HCT116 (cell line): ENCODE results near the gene PSMA8. TPM values are rescaled to one million over a fixed set of nuclear protein-coding genes. Genes with fewer than 3 reads are reported as not detected.
"Not testable (repeated sequence)": the region's sequence is repeated elsewhere in the genome, so short reads cannot be mapped to it uniquely, and the experiment has no call there.

Source experiments
- ATAC-seq: fragments of 200-7000 bp; cut with Tn5 transposase; 2 replicates; pipeline ENCODE4 v1.9.1; 2020; ENCODE audit warnings: mild to moderate bottlenecking, moderate library complexity
- BruUV-seq: library from RNA; stranded (reverse); fragments of 400-500 nt; replicated peaks from 2 replicates; lab custom pipeline; 2021; lab: Mats Ljungman, UMichigan
- CTCF ChIA-PET: fragments of 300-600 bp; sonication (Branson Sonifier 250); formaldehyde crosslinking; loops from one replicate; lab custom pipeline; 2021; ENCODE audit warnings: antibody characterized with exemption; lab: Charles Lee
- POLR2A ChIA-PET: fragments of 300-600, 350-600 bp; sonication (Branson Sonifier 250); formaldehyde crosslinking; loops from one replicate; lab custom pipeline; 2021; ENCODE audit warnings: antibody characterized with exemption; lab: Charles Lee
- RAD21 ChIA-PET, 2 experiments: fragments of 300-600 bp; sonication (Branson Sonifier 250); formaldehyde crosslinking; loops; one replicate each; lab custom pipeline; 2023; ENCODE audit warnings: low total read pairs in 2 of 2; ENCODE audit not compliant: uncharacterized antibody in 2 of 2, unreplicated experiment in 2 of 2, low non-redundant PET in 1 of 2; lab: Charles Lee
- DNase-seq: peaks from one replicate; pipeline ENCODE4 v3.0.0-alpha.2; 2010; ENCODE audit warnings: low read depth, low spot score
- H2AFZ ChIP-seq: fragments of 200-600 bp; shearing (Covaris generic), sonication (generic); 2 replicates; pipeline ENCODE4 v1.6.1; 2017; ENCODE audit warnings: low read depth, mixed run types, mixed read lengths, antibody characterized with exemption, low read length; ENCODE audit not compliant: poor library complexity, severe bottlenecking
- H3K27ac ChIP-seq: 2 replicates; pipeline ENCODE4 v1.5.1; 2012; ENCODE audit warnings: low read depth, low read length
- H3K27me3 ChIP-seq: fragments of 200-600 bp; sonication (generic); 2 replicates; pipeline ENCODE4 v1.6.1; 2016; ENCODE audit warnings: mixed run types, low read length, mixed read lengths; ENCODE audit not compliant: insufficient read depth
- H3K36me3 ChIP-seq, 2 experiments: fragments of 200-500 bp in 1 of 2; fragments of 200-600 bp in 1 of 2; sonication (Bioruptor generic) in 1 of 2; sonication (generic) in 1 of 2; 2 replicates each; pipeline versions ENCODE4 v1.5.1 to v1.6.1; 2014 to 2016; ENCODE audit warnings: low read length in 2 of 2, inconsistent platforms in 1 of 2, mixed read lengths in 1 of 2, mixed run types in 1 of 2; ENCODE audit not compliant: insufficient read depth in 2 of 2, control insufficient read depth in 1 of 2
- H3K4me1 ChIP-seq, 2 experiments: fragments of 200-600 bp in 1 of 2; sonication (generic) in 1 of 2; 2 replicates each; pipeline versions ENCODE4 v1.5.1 to v1.6.1; 2012 to 2017; ENCODE audit warnings: low read length in 2 of 2, inconsistent platforms in 1 of 2, mild to moderate bottlenecking in 1 of 2, mixed read lengths in 1 of 2, mixed run types in 1 of 2, moderate library complexity in 1 of 2; ENCODE audit not compliant: insufficient read depth in 2 of 2, control insufficient read depth in 1 of 2
- H3K4me2 ChIP-seq: fragments of 200-600 bp; sonication (generic); 2 replicates; pipeline ENCODE4 v1.6.1; 2017; ENCODE audit warnings: mixed run types, low read length, mixed read lengths
- H3K4me3 ChIP-seq, 2 experiments: fragments of 200-600 bp in 1 of 2; sonication (generic) in 1 of 2; replicated peaks in 1 of 2; 2 replicates each; pipeline ENCODE4 v1.5.1; 2011 to 2016; ENCODE audit warnings: low read length in 2 of 2, control low read depth in 1 of 2, low read depth in 1 of 2, mild to moderate bottlenecking in 1 of 2, mixed read lengths in 1 of 2, mixed run types in 1 of 2
- H3K79me2 ChIP-seq: fragments of 200-600 bp; sonication (generic); 2 replicates; pipeline ENCODE4 v1.6.1; 2017; ENCODE audit warnings: mild to moderate bottlenecking, mixed run types, low read length, moderate library complexity, mixed read lengths; ENCODE audit not compliant: insufficient read depth
- H3K9ac ChIP-seq: fragments of 200-600 bp; sonication (generic); 2 replicates; pipeline ENCODE4 v1.6.1; 2016; ENCODE audit warnings: low read length, mixed read lengths
- H3K9me2 ChIP-seq: fragments of 200-600 bp; sonication (generic), shearing (Covaris generic); 2 replicates; pipeline ENCODE4 v1.6.1; 2017; ENCODE audit warnings: mixed run types, mild to moderate bottlenecking, moderate library complexity; ENCODE audit not compliant: insufficient read depth
- H3K9me3 ChIP-seq, 2 experiments: fragments of 200-500 bp in 1 of 2; fragments of 200-600 bp in 1 of 2; sonication (Bioruptor generic) in 1 of 2; sonication (generic) in 1 of 2; 2 replicates each; pipeline ENCODE4 v1.6.1; 2014 to 2017; ENCODE audit warnings: low read length in 2 of 2, mixed read lengths in 2 of 2, inconsistent platforms in 1 of 2, low read depth in 1 of 2, mild to moderate bottlenecking in 1 of 2, mixed run types in 1 of 2, moderate library complexity in 1 of 2; ENCODE audit not compliant: control insufficient read depth in 1 of 2, insufficient read depth in 1 of 2
- H4K20me1 ChIP-seq: fragments of 200-600 bp; sonication (generic), shearing (Covaris generic); 2 replicates; pipeline ENCODE4 v1.6.1; 2017; ENCODE audit warnings: mixed run types, mild to moderate bottlenecking, moderate library complexity; ENCODE audit not compliant: insufficient read depth
- intact Hi-C: fragments of 100-400 bp; cut with micrococcal nuclease; formaldehyde crosslinking; loops from 2 replicates; pipeline ENCODE4 v1.10.0; 2022
- total RNA-seq: library from RNA; stranded (reverse); gene quantifications from one replicate; pipeline ENCODE4 v1.2.1, GENCODE V29; 2021; ENCODE audit not compliant: unreplicated experiment

The PSMA8 gene
- total RNA-seq, 1 experiment from 2014 or later, result not detected

DNA sequence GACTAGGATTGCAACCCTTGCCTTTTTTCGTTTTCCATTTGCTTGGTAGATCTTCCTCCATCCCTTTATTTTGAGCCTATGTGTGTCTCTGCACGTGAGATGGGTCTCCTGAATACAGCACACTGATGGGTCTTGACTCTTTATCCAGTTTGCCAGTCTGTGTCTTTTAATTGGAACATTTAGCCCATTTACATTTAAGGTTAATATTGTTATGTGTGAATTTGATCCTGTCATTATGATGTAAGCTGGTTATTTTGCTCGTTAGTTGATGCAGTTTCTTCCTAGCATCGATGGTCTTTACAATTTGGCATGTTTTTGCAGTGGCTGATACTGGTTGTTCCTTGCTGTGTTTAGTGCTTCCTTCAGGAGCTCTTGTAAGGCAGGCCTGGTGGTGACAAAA, 108.7 kb downstream of the PSMA8 start:
- H2AFZ ChIP-seq, POLR2A ChIA-PET, BruUV-seq: not testable (repeated sequence)

More for the DNA sequence above, 108.7 kb downstream of the PSMA8 start:
- H3K9ac ChIP-seq, DNase-seq, CTCF ChIA-PET, H3K9me2 ChIP-seq, H3K27me3 ChIP-seq, RAD21 ChIA-PET, ATAC-seq, H4K20me1 ChIP-seq, H3K4me2 ChIP-seq, H3K9me3 ChIP-seq, intact Hi-C loops, H3K4me3 ChIP-seq, H3K4me1 ChIP-seq, H3K27ac ChIP-seq, H3K36me3 ChIP-seq: not testable (repeated sequence)
- peaks cover 40% of the 10 kb centered on the region for H3K79me2 ChIP-seq

Other genes with a start within 250 kb of the PSMA8 start
- 60.0 TPM for gene SS18, start 43.3 kb upstream of the PSMA8 start, total RNA-seq
- gene TAF4B, start 92.6 kb downstream of the PSMA8 start, total RNA-seq, result 17.8 TPM